Mesendoderm (in vitro differentiated cells): ENCODE measurements around the gene SLAMF9.

Source experiments
- DNase-seq: peaks from one replicate; pipeline ENCODE4 v3.0.0; 2013
- H2AK5ac ChIP-seq: 2 replicates; pipeline ENCODE4 v1.6.1; 2013; ENCODE audit warnings: low read length, inconsistent platforms
- H2BK120ac ChIP-seq: 2 replicates; pipeline ENCODE4 v1.6.1; 2013; ENCODE audit warnings: low read depth, mild to moderate bottlenecking, low read length, moderate library complexity, mixed read lengths
- H2BK15ac ChIP-seq: replicated peaks from 2 replicates; pipeline ENCODE4 v1.6.1; 2013; ENCODE audit warnings: low read depth, mild to moderate bottlenecking, moderate library complexity
- H2BK5ac ChIP-seq: 2 replicates; pipeline ENCODE4 v1.6.1; 2013; ENCODE audit warnings: low read length, inconsistent platforms
- H3K18ac ChIP-seq: 2 replicates; pipeline ENCODE4 v1.6.1; 2013; ENCODE audit warnings: mild to moderate bottlenecking, low read length, mixed read lengths
- H3K23ac ChIP-seq: one replicate; pipeline ENCODE4 v1.6.1; 2013; ENCODE audit warnings: low read length
- H3K27ac ChIP-seq: 2 replicates; pipeline ENCODE4 v1.5.1; 2013; ENCODE audit warnings: low read depth, mild to moderate bottlenecking, inconsistent platforms, low read length, moderate library complexity
- H3K27me3 ChIP-seq: 2 replicates; pipeline ENCODE4 v1.6.1; 2013; ENCODE audit warnings: low read length, control low read depth, mild to moderate bottlenecking, inconsistent platforms; ENCODE audit not compliant: insufficient read depth, poor library complexity
- H3K36me3 ChIP-seq: 2 replicates; pipeline ENCODE4 v1.6.1; 2013; ENCODE audit warnings: low read length, inconsistent platforms; ENCODE audit not compliant: control insufficient read depth, insufficient read depth
- H3K4ac ChIP-seq: one replicate; pipeline ENCODE4 v1.6.1; 2013; ENCODE audit warnings: low read depth, mild to moderate bottlenecking, low read length, moderate library complexity
- H3K4me1 ChIP-seq: 2 replicates; pipeline ENCODE4 v1.6.1; 2013; ENCODE audit warnings: low read depth, low read length, inconsistent platforms; ENCODE audit not compliant: control insufficient read depth
- H3K4me2 ChIP-seq: 2 replicates; pipeline ENCODE4 v1.6.1; 2013; ENCODE audit warnings: low read length
- H3K4me3 ChIP-seq: 2 replicates; pipeline ENCODE4 v1.5.1; 2013; ENCODE audit warnings: mild to moderate bottlenecking, low read length
- H3K56ac ChIP-seq: one replicate; pipeline ENCODE4 v1.6.1; 2013; ENCODE audit warnings: low read length
- H3K79me1 ChIP-seq: 2 replicates; pipeline ENCODE4 v1.6.1; 2013; ENCODE audit warnings: low read length, inconsistent platforms
- H3K79me2 ChIP-seq: 2 replicates; pipeline ENCODE4 v1.6.1; 2013; ENCODE audit warnings: mild to moderate bottlenecking, low read length; ENCODE audit not compliant: control insufficient read depth, insufficient read depth
- H3K9ac ChIP-seq: 2 replicates; pipeline ENCODE4 v1.6.1; 2013; ENCODE audit warnings: low read length, inconsistent platforms
- H4K5ac ChIP-seq: one replicate; pipeline ENCODE4 v1.6.1; 2013; ENCODE audit warnings: low read length
- H4K8ac ChIP-seq: one replicate; pipeline ENCODE4 v1.6.1; 2013; ENCODE audit warnings: low read depth, mild to moderate bottlenecking, control low read depth, low read length, moderate library complexity
- WGBS: extraction: QIAGEN DNeasy Blood & Tissue Kit; methylation state at CpG from one replicate; pipeline ENCODE4 v1.1.7; 2013; ENCODE audit warnings: low lambda C conversion rate, missing lambda C conversion rate; ENCODE audit not compliant: insufficient coverage; ENCODE audit errors: extremely low coverage; 5-methylcytosine and 5-hydroxymethylcytosine counted together

Gene SLAMF9

GRCh38 chr1:159930216-159930615, 23.8 kb downstream of the SLAMF9 start:
- Histone ChIP-seq H3K79me2 (no peaks in the 10 kb centered on the region), H2BK120ac (no peak overlapping the region), H4K5ac (no peak overlapping the region), H3K4me3 (no peak overlapping the region), H2BK5ac (no peak overlapping the region), H4K8ac (no peak overlapping the region), H3K4me2 (no peak overlapping the region), H3K9ac (no peak overlapping the region), H3K23ac (no peak overlapping the region), H3K18ac (no peak overlapping the region), H3K27me3 (no peaks in the 10 kb centered on the region), H3K4me1 (peaks cover 4% of the 10 kb centered on the region), H3K56ac (no peak overlapping the region), H3K36me3 (no peaks in the 10 kb centered on the region), H2AK5ac (no peak overlapping the region), H2BK15ac (no peak overlapping the region), H3K27ac (no peak overlapping the region), H3K4ac (no peak overlapping the region), H3K79me1 (no peaks in the 10 kb centered on the region)
- DNase-seq, result no peak
- WGBS, result no CpG with 5 or more reads among the region's 11 CpGs

GRCh38 chr1:159929155-159930051, 24.6 kb downstream of the SLAMF9 start:
- Histone ChIP-seq H3K4ac (no peak overlapping the region), H2BK120ac (no peak overlapping the region), H3K18ac (no peak overlapping the region), H3K56ac (no peak overlapping the region), H4K5ac (no peak overlapping the region), H4K8ac (no peak overlapping the region), H3K4me2 (no peak overlapping the region), H3K4me1 (peaks cover 4% of the 10 kb centered on the region), H3K27me3 (no peaks in the 10 kb centered on the region), H2BK15ac (no peak overlapping the region), H3K4me3 (no peak overlapping the region), H2AK5ac (no peak overlapping the region), H3K79me2 (peaks cover 7% of the 10 kb centered on the region), H3K9ac (no peak overlapping the region), H3K36me3 (no peaks in the 10 kb centered on the region), H3K27ac (no peak overlapping the region), H2BK5ac (no peak overlapping the region), H3K23ac (no peak overlapping the region), H3K79me1 (no peaks in the 10 kb centered on the region)
- DNase-seq, result no peak
- WGBS, result no CpG with 5 or more reads among the region's 48 CpGs

GRCh38 chr1:159928491-159929050, 25.5 kb downstream of the SLAMF9 start:
- Histone ChIP-seq H3K79me1 (no peaks in the 10 kb centered on the region), H3K27me3 (no peaks in the 10 kb centered on the region), H3K4me2 (no peak overlapping the region), H3K56ac (no peak overlapping the region), H4K5ac (no peak overlapping the region), H3K4me1 (peaks cover 4% of the 10 kb centered on the region), H4K8ac (no peak overlapping the region), H3K4me3 (no peak overlapping the region), H3K18ac (no peak overlapping the region), H3K36me3 (no peaks in the 10 kb centered on the region), H3K27ac (no peak overlapping the region), H3K9ac (no peak overlapping the region), H3K23ac (no peak overlapping the region), H2BK120ac (no peak overlapping the region), H2BK5ac (no peak overlapping the region), H2BK15ac (no peak overlapping the region), H3K4ac (no peak overlapping the region), H2AK5ac (no peak overlapping the region), H3K79me2 (peaks cover 14% of the 10 kb centered on the region)
- WGBS, result no CpG with 5 or more reads among the region's 18 CpGs
- DNase-seq, result no peak

GRCh38 chr1:159927849-159928431, 26.1 kb downstream of the SLAMF9 start:
- Histone ChIP-seq H2BK15ac (no peak overlapping the region), H2AK5ac (no peak overlapping the region), H3K4me1 (peaks cover 5% of the 10 kb centered on the region), H2BK120ac (no peak overlapping the region), H3K18ac (no peak overlapping the region), H4K5ac (no peak overlapping the region), H3K23ac (no peak overlapping the region), H2BK5ac (no peak overlapping the region), H3K79me1 (no peaks in the 10 kb centered on the region), H3K4me2 (no peak overlapping the region), H3K27ac (no peak overlapping the region), H4K8ac (no peak overlapping the region), H3K4ac (no peak overlapping the region), H3K56ac (no peak overlapping the region), H3K36me3 (no peaks in the 10 kb centered on the region), H3K4me3 (no peak overlapping the region), H3K9ac (no peak overlapping the region), H3K27me3 (no peaks in the 10 kb centered on the region), H3K79me2 (peaks cover 19% of the 10 kb centered on the region)
- no peak for DNase-seq
- no CpG with 5 or more reads among the region's 13 CpGs for WGBS

GRCh38 chr1:159927211-159927848, 26.7 kb downstream of the SLAMF9 start:
- peaks cover 11% of the 10 kb centered on the region for H3K4me1 ChIP-seq
- H2AK5ac ChIP-seq, result no peak overlapping the region
- no peaks in the 10 kb centered on the region for H3K27me3 ChIP-seq
- H2BK15ac ChIP-seq, result no peak overlapping the region
- no peak overlapping the region for H4K5ac ChIP-seq
- no peak overlapping the region for H3K4me3 ChIP-seq
- no peak overlapping the region for H3K4me2 ChIP-seq
- H3K18ac ChIP-seq, result no peak overlapping the region
- no peak for DNase-seq
- H2BK120ac ChIP-seq, result no peak overlapping the region
- no peak overlapping the region for H2BK5ac ChIP-seq
- H3K56ac ChIP-seq, result no peak overlapping the region
- no peak overlapping the region for H3K9ac ChIP-seq
- peaks cover 26% of the 10 kb centered on the region for H3K79me2 ChIP-seq
- no peak overlapping the region for H3K23ac ChIP-seq
- no peak overlapping the region for H3K27ac ChIP-seq
- no peaks in the 10 kb centered on the region for H3K36me3 ChIP-seq
- WGBS, result no CpG with 5 or more reads among the region's 16 CpGs
- no peak overlapping the region for H3K4ac ChIP-seq
- H4K8ac ChIP-seq, result no peak overlapping the region
- peaks cover 4% of the 10 kb centered on the region for H3K79me1 ChIP-seq
